HG03097 (cell line): Measurements from ENCODE around the gene SEPHS1.
"Not testable (repeated sequence)": the region's sequence is repeated elsewhere in the genome, so short reads cannot be mapped to it uniquely, and the experiment has no call there.

Source experiments
- ATAC-seq: cut with Tn5 transposase; IDR thresholded peaks from one replicate; pipeline ENCODE4 v1.9.1; 2021; ENCODE audit not compliant: unreplicated experiment, low FRiP score

The SEPHS1 gene

GRCh38 chr10:13294784-13295183 is 53.3 kb downstream of the SEPHS1 start:
- no peak for ATAC-seq

- no peak for ATAC-seq
These were observed 56.0 kb downstream of the SEPHS1 start for GRCh38 chr10:13291821-13292773.

DNA sequence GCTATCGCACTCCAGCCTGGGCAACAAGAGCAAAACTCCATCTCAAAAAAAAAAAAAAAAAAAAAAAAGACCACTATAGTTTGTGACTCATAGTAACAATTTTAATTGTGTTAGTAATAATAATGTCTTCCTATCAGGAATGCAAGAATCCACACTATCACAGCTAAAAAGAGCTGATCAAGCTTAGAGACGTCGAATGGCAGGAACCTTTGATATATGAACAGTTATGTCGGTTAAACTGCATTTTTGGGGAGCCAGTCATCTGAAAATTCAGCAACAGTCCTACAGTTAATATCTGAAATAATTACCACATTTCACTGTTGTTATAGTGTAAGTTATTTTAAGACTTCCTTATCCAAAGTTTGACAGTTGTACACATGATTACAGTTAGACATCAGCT is 57.0 kb downstream of the SEPHS1 start:
- ATAC-seq: no peak

DNA sequence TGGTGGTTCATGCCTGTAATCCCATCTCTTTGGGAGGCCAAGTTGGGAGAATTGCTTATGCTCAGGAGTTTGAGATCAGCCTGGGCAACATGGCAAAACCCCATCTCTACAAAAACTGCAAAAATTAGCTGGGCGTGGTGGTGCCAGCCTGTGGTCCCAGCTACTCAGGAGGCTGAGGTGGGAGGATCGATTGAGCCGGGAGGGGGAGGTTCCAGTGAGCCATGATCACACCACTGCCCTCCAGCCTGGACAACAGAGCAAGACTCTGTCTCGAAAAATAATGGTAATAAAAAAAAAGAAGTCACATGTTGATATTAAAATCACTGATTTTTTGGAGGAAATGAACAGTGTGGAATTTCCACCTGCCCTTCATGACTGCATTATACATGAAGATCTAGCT is 64.0 kb downstream of the SEPHS1 start:
- no peak for ATAC-seq

- ATAC-seq: not testable (repeated sequence)
These were observed 65.7 kb downstream of the SEPHS1 start for GRCh38 chr10:13282348-13282747.

DNA sequence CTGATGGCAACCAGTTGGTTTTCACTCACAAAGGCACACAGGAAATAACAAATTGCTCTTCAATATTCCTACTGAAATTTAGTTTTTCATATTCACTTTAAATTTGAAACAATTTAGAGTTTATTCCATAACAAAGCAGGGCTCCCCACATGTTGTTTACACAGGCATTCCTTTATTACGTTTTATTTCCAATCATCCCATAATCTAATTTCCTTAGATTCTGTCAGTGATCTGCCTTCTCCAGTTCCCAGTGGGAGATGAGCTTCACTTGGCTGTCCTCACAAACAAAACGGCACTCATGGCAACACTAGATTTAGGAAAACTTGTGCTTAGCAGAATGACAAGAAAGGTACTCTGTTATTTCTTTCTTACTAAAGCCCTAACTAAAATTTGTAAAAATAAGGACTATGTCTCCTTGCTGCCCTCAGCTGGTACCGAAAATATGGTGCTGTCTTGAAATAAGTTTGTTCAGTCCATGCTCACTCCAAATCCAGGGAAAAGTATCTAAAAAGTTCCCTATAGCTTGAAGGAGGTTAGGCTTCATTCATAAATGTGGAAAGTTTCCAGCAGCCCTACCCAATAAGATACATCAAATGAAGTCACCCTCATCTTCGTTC is 71.2 kb downstream of the SEPHS1 start:
- ATAC-seq: no peak

- not testable (repeated sequence) for ATAC-seq
These were observed 71.9 kb downstream of the SEPHS1 start for GRCh38 chr10:13276146-13276545.

- no peak for ATAC-seq
These were observed 75.9 kb downstream of the SEPHS1 start for GRCh38 chr10:13272164-13272571.

DNA sequence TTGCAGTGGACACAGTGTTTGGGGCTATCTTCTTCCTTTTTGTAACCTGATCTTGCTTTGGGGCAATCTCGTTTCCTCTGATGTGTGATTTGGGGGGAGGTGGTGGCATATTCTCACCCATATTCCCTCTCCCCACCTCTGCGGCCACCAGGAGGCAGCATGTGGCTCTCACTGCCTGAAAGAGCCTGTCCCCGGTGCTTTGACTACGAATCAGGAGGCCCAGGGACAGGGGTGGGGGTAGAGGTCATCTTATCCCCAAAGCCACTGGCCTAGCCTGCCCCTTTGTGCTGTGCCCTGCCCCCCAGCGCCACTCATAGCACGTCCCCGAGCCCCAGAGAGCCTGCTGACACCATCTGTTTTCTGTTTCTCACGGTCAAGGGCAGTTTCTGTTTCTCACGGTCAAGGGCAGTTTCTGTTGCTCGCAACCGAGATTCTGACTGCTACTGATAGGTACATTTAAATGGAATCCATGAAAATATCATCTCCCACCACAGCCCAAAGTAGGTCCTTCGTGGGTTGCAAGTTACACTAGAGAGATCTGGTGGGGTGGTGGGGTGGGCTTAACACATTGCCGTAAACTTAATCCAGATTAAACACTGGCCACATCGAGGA is 76.4 kb downstream of the SEPHS1 start:
- no peak for ATAC-seq

GRCh38 chr10:13270877-13271551 is 77.1 kb downstream of the SEPHS1 start:
- ATAC-seq: no peak

GRCh38 chr10:13268841-13269240 is 79.3 kb downstream of the SEPHS1 start:
- ATAC-seq: no peak

- no peak for ATAC-seq
These were observed 79.8 kb downstream of the SEPHS1 start for GRCh38 chr10:13268310-13268709.
